Kidney (tissue), 14 donors: ENCODE results near the gene KDM4C. TPM values are rescaled to one million over a fixed set of nuclear protein-coding genes. Genes with fewer than 3 reads are reported as not detected.

Experiments used
- DNase-seq, 5 donors: peaks; one replicate each; pipeline ENCODE4 v3.0.0-alpha.2; 2013 to 2020
- FAIRE-seq: peaks from 2 replicates; lab custom pipeline; 2012; peaks lifted over from hg19 to GRCh38; lab: Jason Lieb, UNC
- H3K27ac ChIP-seq, 2 donors: one replicate each; pipeline ENCODE4 v1.7.0; 2013; ENCODE audit warnings: low read depth in 2 of 2, low read length in 2 of 2, inconsistent platforms in 1 of 2
- H3K27me3 ChIP-seq: one replicate; pipeline ENCODE4 v1.7.1; 2013; ENCODE audit warnings: low read length, inconsistent platforms; ENCODE audit not compliant: control insufficient read depth, insufficient read depth
- H3K36me3 ChIP-seq, 3 donors: one replicate each; pipeline versions ENCODE4 v1.7.0 to v1.7.1; 2013; ENCODE audit warnings: low read length in 3 of 3, control low read depth in 1 of 3, inconsistent platforms in 1 of 3; ENCODE audit not compliant: insufficient read depth in 3 of 3, control insufficient read depth in 2 of 3
- H3K4me1 ChIP-seq, 3 donors: one replicate each; pipeline versions ENCODE4 v1.7.0 to v1.7.1; 2013; ENCODE audit warnings: low read length in 3 of 3, inconsistent platforms in 1 of 3, low read depth in 1 of 3; ENCODE audit not compliant: control insufficient read depth in 2 of 3, insufficient read depth in 2 of 3
- H3K4me3 ChIP-seq, 3 donors: one replicate each; pipeline versions ENCODE4 v1.7.0 to v1.8.1; 2013; ENCODE audit warnings: low read length in 3 of 3, control low read depth in 1 of 3, inconsistent platforms in 1 of 3
- H3K9ac ChIP-seq, 3 donors: one replicate each; pipeline versions ENCODE4 v1.7.0 to v1.7.1; 2013; ENCODE audit warnings: low read length in 3 of 3, control low read depth in 1 of 3, inconsistent platforms in 1 of 3
- H3K9me3 ChIP-seq, 3 donors: one replicate each; pipeline versions ENCODE4 v1.7.0 to v1.7.1; 2013; ENCODE audit warnings: low read length in 3 of 3, control low read depth in 1 of 3, inconsistent platforms in 1 of 3; ENCODE audit not compliant: control insufficient read depth in 2 of 3, insufficient read depth in 1 of 3
- CTCF ChIP-seq: IDR thresholded peaks from 3 replicates; pipeline ENCODE4 v1.5.1; 2012; ENCODE audit warnings: mild to moderate bottlenecking, moderate library complexity, borderline replicate concordance; ENCODE audit not compliant: insufficient read depth; ENCODE audit errors: extremely low read depth
- intact Hi-C: fragments of 100-400 bp; cut with DNase I; formaldehyde crosslinking; loops from one replicate; pipeline ENCODE4 v1.11.1; 2022
- polyA plus RNA-seq: library from polyadenylated mRNA; stranded (reverse); fragments of 350-450 nt; fragmentation: Illumina TruSeq; extraction: RNeasy Lipid Tissue Mini Kit (QIAGEN cat#74804); gene quantifications from one replicate; pipeline ENCODE4 v1.2.3, GENCODE V29; 2014; ENCODE audit warnings: low read depth, low replicate concordance; ENCODE audit not compliant: insufficient read depth
- total RNA-seq: library from RNA; stranded (reverse); fragmentation: NEBNext Ultra II Directional; extraction: Animal tissue kit (Norgen Biotek cat#: 25700); gene quantifications from one replicate; pipeline ENCODE4 v1.2.1, GENCODE V29; 2021
- donor health status: control.
- donor health status: control.
- donor health status: control.
- donor health status: control.
- donor health status: control.
- donor health status: DM: yes; HTN: yes; CAD: no.
- donor health status: Normal renal cell carcinoma (clear cell type).

Gene KDM4C
- total and polyA plus RNA-seq, 2 donors from 2014 or later: 7.1 to 47.1 TPM

GRCh38 chr9:7055171-7055903 is 297.6 kb downstream of the KDM4C start:
- DNase-seq: no peak
- H3K4me1 ChIP-seq: no peaks in the 10 kb centered on the region
- no peaks in the 10 kb centered on the region for H3K27me3 ChIP-seq
- no peak for TF ChIP-seq CTCF
- H3K36me3 ChIP-seq: no peaks in the 10 kb centered on the region
- H3K4me3 ChIP-seq: no peak overlapping the region
- intact Hi-C loops: no loop called here
- no peak for FAIRE-seq
- no peaks in the 10 kb centered on the region for H3K9me3 ChIP-seq
- no peak overlapping the region for H3K9ac ChIP-seq
- H3K27ac ChIP-seq: no peak overlapping the region

- Histone ChIP-seq H3K36me3 (no peaks in the 10 kb centered on the region), H3K9ac (no peak overlapping the region), H3K4me1 (no peaks in the 10 kb centered on the region), H3K27ac (no peak overlapping the region), H3K4me3 (no peak overlapping the region), H3K27me3 (no peaks in the 10 kb centered on the region), H3K9me3 (no peaks in the 10 kb centered on the region)
- FAIRE-seq (no peak), DNase-seq (no peak)
- no peak for TF ChIP-seq CTCF
- intact Hi-C loops: no loop called here
Observed at GRCh38 chr9:7056254-7056653, 298.5 kb downstream of the KDM4C start.

GRCh38 chr9:7058473-7058872 is 300.7 kb downstream of the KDM4C start:
- FAIRE-seq: no peak
- intact Hi-C loops: no loop called here

More at GRCh38 chr9:7058473-7058872, 300.7 kb downstream of the KDM4C start:
- H3K36me3 ChIP-seq: no peaks in the 10 kb centered on the region
- H3K4me1 ChIP-seq: no peaks in the 10 kb centered on the region
- H3K27me3 ChIP-seq: no peaks in the 10 kb centered on the region
- TF ChIP-seq CTCF: no peak
- DNase-seq: no peak
- no peak overlapping the region for H3K27ac ChIP-seq
- no peaks in the 10 kb centered on the region for H3K9me3 ChIP-seq
- H3K9ac ChIP-seq: no peak overlapping the region
- no peak overlapping the region for H3K4me3 ChIP-seq
